Fibroblast of the aortic adventitia (primary cell): ENCODE results near the gene TXNRD2. TPM values are rescaled to one million over a fixed set of nuclear protein-coding genes. Genes with fewer than 3 reads are reported as not detected.

Experiments
- DNase-seq: peaks from one replicate; pipeline ENCODE4 v3.0.0-alpha.2; 2010; ENCODE audit warnings: low read depth
- H3K4me3 ChIP-seq: 2 replicates; pipeline ENCODE4 v1.5.1; 2011; ENCODE audit warnings: low read depth, mild to moderate bottlenecking, control low read depth, low read length, moderate library complexity
- total RNA-seq: library from RNA; depleted of rRNA; stranded (reverse); fragments of >200 nt; gene quantifications from 2 replicates; pipeline ENCODE4 v1.2.3, GENCODE V29; 2012; ENCODE audit warnings: low replicate concordance
- TF ChIP-seq, protein P1 (sequence below): IDR thresholded peaks from 2 replicates; pipeline ENCODE4 v1.5.1; 2011; ENCODE audit warnings: mild to moderate bottlenecking, low read length, control low read depth, inconsistent platforms; ENCODE audit not compliant: insufficient read depth

TXNRD2 gene
- total RNA-seq, 1 donor = 16.4 TPM

DNA sequence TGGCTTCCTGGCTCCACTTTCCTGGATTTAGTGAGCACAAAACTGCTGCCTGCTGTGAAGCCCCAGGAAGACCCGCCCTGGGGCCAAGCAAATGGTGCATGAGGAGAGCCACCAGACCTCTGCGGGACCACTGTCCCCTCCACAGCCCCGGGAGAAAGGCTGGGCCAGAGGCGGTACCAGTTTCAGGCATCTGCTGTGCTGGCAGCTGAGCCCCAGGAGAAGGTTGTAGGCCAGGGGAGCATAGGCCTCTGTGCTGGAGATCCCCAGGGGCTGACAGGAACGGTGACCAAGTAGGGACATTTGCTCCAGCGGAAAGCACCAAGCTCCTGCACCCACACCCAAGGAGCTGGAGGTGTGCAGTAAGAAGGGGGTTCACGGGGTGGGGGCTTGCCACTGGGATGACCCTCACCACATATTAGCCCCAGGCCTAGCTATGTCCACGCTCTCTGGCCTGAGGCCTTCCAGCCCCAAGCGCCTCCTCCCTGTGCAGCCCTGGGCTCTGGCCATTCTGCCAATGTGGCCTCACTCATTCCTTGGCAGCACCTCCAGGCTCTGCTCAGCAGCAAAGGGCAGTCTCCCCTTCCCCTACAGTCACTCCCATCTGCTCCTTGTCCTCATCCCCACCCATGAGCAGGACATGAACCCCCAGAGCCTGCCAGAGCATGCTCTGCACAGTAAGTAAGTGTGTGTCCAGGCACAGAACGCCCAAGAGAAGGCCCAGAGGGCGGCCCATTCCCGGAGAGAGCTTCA, 24.1 kb downstream of the TXNRD2 start:
- TF ChIP-seq, protein P1, sequence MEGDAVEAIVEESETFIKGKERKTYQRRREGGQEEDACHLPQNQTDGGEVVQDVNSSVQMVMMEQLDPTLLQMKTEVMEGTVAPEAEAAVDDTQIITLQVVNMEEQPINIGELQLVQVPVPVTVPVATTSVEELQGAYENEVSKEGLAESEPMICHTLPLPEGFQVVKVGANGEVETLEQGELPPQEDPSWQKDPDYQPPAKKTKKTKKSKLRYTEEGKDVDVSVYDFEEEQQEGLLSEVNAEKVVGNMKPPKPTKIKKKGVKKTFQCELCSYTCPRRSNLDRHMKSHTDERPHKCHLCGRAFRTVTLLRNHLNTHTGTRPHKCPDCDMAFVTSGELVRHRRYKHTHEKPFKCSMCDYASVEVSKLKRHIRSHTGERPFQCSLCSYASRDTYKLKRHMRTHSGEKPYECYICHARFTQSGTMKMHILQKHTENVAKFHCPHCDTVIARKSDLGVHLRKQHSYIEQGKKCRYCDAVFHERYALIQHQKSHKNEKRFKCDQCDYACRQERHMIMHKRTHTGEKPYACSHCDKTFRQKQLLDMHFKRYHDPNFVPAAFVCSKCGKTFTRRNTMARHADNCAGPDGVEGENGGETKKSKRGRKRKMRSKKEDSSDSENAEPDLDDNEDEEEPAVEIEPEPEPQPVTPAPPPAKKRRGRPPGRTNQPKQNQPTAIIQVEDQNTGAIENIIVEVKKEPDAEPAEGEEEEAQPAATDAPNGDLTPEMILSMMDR = no peak
- DNase-seq = no peak
- H3K4me3 ChIP-seq = no peak overlapping the region

DNA sequence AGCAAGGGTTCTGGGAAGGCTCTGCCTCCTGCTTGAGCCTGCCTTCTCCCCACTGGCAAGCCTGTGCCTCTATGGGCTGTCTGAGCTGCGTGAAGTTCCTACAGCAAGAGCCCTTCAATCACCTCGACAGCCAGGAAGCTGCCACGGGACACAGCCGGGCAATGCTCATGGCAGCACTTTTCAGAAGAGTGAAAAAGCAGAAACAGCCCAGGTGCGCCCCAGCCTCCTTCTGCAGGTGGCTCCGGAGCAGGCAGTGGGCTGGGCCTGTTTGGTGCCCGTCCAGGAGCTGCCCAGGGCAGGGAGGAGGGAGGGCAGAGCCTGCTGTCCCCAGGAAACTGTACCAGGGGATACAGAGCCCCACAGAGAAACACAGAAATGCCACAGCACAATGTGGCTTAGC, 24.7 kb downstream of the TXNRD2 start:
- H3K4me3 ChIP-seq = no peak overlapping the region
- DNase-seq = no peak
- TF ChIP-seq, protein P1 = no peak

DNA sequence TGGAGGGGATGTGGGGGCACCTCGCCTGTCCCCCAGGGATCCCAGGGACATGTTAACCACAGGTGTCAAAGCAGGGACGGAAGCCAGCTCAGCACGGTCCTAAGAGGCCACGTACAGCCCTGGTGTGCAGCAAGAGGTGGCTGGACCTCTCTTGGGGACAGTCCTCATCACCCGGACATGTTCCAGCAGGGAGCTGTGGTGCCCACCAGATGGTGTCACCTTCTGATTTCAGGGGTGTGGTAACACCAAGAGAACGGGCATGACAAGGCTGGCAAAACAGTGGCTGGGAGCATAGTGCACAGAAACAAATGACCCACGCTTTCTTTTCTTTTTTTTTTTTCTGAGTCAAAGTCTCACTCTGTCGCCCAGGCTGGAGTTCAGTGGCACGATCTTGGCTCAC, 25.6 kb downstream of the TXNRD2 start:
- no peak for DNase-seq
- no peak overlapping the region for H3K4me3 ChIP-seq
- TF ChIP-seq, protein P1 = no peak

DNA sequence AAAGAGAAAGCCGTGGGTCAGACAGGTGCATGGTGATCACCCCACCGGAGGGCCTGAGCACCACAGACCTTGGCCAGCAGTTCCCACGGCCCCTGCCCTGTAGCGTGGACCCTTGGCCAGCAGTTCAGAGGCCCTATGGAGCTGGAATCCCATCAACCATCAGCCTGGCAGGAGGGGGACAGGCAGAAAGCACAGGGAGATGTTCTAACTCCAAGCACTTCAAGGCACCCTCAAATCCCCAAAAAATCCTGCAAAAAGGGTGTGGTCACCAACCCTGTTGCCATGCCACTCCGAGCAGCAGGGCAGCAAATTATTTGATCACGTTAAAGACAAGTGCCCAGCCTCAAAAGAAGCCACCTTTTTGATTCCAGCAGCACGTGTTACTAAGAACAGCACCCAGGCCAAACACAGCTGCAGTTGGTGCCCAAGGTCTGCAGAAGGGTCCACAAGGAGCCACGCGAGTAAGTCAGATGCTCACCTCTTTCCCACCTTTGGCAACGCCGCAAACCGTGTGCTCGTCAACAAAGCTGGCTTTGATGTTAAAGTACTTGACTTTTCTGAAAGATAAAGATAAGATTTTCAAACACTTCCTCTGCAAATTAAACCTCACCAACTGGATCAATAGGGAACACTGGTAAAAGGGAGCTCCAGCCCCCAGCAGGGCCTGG, 26.2 kb downstream of the TXNRD2 start:
- no peak overlapping the region for H3K4me3 ChIP-seq
- no peak for DNase-seq
- TF ChIP-seq, protein P1 = no peak

DNA sequence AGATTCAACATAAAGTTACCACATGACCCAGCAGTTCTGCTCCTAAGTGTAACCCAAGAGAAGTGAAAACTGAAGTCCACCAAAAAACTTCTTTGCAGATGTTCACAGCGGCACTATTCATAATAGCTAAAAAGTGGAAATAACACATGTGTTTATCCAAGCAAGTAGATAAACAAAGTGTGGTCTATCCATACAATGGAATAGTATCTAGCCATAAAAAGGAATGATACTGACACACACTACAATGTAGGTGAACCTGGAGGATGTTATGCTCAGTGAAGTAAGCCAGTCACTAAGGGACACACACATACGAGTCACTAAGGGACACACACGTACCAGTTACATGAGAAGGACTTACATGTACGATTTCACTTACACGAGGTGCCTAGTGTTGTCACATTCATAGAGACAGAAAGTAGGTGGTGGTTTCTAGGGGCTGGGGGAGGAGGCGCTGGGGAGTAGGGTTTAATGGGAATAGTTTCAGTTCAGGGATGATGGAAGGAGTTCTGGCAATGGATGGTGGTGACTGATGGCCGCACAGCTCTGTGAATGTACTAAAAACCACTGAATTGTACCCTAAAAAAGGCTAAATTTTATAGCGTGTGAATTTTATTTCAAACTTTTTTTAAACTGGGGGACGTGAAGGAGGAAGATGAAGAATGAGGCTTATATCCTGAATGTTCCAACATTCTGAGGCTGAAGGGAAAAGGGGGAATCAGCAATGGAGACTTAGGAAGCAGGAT, 27.2 kb downstream of the TXNRD2 start:
- TF ChIP-seq, protein P1 = no peak
- H3K4me3 ChIP-seq = no peak overlapping the region
- DNase-seq = no peak

DNA sequence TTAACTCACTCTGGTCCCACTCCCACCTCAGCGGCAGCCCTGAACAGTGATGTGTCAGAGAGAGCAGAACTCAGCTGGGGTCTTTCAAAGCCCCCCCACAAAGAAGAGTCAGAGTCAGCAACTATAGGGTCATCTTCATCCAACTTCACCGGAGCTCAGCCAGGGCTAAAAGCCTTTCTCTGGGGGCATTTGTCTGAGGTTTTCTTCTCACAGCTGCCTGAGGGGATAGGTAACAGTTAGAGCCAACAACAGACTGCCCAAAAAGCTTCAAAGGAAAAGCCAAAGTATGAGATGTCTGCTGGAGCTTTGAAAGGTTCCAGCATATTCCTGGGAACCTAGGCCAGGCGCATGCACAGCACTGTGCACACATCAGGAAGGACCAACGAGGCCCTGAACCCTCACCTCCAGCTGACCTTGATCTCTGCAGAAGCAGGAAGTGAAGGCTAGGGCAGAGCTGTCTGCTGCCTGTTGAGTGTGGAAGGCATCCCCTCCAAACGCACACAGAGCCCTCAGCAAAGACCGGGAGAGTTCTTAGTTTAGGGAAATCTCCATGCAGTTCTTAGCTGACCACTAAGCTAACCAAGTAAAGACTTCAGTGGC, 28.2 kb downstream of the TXNRD2 start:
- TF ChIP-seq, protein P1 = no peak
- no peak for DNase-seq
- H3K4me3 ChIP-seq = no peak overlapping the region
